ENCODE data around the gene BCL2L1.
A peak's percentile ranks its signal among the peaks of the same experiment; 100 is the strongest.

The BCL2L1 gene

DNA sequence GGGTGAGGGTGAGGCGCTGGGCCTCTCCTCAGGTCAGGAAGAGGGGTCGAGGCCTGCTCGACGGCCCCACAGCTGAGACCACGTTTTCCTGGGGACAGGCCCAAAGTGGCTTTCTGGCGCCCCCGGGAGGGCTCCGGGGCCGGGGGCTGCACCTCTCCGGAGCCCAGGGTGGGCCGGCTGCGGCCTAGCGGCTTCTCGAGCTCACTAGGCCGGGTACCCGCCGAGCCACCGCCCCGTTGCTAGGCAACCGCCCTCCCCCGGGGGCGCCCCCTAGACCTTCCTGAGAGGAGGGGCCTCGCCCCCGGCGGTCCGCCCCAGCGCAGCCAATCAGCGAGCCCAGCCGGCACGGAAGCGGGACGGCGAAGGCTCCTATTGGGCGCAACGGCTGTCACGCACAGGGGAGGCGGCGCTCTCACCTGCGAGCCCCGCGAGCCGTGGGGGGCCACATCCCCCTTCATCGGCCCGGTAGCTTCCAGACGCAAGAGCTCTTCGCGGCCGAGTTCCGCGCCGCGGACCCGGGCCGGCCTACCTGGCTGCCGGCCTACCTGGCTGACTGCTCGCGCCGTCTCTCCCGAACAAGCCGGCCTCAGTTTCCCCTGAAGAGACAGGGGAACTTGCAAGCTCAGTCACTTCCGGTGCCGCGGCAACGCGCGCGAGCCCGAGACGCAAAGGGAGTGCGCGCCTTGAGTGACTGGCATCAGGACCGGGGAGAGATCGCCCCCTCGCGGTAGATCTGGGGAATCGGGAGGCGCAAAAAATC lies 831 bp upstream of the BCL2L1 start:
- DNase-seq (ENCODE audit: low spot score): peak; percentile 99

- no peak for DNase-seq (ENCODE audit: low spot score)
Measured at GRCh38 chr20:31723069-31723318, 326 bp upstream of the BCL2L1 start.

DNA sequence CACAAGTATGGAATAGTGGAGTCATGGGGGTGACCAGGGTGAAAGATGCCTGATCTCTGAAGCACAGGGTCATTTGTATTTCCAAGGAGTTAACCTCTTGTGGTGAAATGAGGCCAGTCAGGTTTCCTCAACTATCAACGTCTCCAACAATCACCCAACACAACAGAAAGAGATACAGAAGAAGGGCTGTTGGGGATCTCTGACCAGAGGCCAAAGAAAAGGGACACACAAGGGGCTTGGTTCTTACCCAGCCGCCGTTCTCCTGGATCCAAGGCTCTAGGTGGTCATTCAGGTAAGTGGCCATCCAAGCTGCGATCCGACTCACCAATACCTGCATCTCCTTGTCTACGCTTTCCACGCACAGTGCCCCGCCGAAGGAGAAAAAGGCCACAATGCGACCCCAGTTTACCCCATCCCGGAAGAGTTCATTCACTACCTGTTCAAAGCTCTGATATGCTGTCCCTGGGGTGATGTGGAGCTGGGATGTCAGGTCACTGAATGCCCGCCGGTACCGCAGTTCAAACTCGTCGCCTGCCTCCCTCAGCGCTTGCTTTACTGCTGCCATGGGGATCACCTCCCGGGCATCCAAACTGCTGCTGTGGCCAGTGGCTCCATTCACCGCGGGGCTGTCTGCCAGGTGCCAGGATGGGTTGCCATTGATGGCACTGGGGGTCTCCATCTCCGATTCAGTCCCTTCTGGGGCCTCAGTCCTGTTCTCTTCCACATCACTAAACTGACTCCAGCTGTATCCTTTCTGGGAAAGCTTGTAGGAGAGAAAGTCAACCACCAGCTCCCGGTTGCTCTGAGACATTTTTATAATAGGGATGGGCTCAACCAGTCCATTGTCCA lies 1.0 kb downstream of the BCL2L1 start:
- no peak for DNase-seq (ENCODE audit: low spot score)

- DNase-seq (ENCODE audit: low spot score): no peak
Measured at GRCh38 chr20:31720486-31721407, 1.9 kb downstream of the BCL2L1 start.

GRCh38 chr20:31719644-31720485 lies 2.8 kb downstream of the BCL2L1 start:
- DNase-seq (ENCODE audit: low spot score): no peak

- DNase-seq (ENCODE audit: low spot score): no peak
Measured at GRCh38 chr20:31718952-31719643, 3.6 kb downstream of the BCL2L1 start.

GRCh38 chr20:31717478-31718201 lies 5.0 kb downstream of the BCL2L1 start:
- DNase-seq (ENCODE audit: low spot score): no peak

DNA sequence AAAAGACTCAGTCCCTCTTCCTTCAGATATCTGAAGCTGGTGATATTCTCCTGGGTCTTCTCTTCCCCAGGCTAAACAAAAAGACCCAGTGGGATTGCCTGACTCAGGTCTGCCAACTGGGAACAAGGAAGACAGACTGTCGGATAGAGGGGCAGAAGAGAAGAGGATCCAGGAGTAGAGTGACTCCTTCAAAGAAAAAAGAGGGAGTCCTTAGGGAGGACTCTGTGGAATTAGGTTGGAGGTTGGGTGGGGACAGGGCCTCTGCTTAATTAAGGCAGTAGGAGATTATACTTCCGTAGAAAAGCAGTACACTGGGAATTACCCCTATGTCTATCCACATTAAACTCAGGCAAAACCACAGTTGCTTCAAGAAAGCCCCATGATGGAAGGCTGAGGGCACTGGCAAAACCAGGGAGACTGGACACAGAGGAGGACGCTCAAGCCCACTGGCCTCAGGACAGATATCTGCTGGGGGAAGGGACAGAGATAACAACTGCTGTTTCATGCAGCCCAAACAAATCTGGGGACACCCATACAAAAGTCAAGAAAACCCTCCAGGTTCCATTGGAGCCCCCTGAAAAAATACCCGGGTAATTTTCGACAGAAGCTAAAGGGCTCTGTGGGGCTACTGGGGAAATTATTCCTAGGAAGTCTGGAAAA lies 5.7 kb downstream of the BCL2L1 start:
- no peak for DNase-seq (ENCODE audit: low spot score)

- DNase-seq (ENCODE audit: low spot score): no peak
Measured at GRCh38 chr20:31716351-31716750, 6.3 kb downstream of the BCL2L1 start.

GRCh38 chr20:31715766-31716165 lies 6.9 kb downstream of the BCL2L1 start:
- DNase-seq (ENCODE audit: low spot score): no peak

DNA sequence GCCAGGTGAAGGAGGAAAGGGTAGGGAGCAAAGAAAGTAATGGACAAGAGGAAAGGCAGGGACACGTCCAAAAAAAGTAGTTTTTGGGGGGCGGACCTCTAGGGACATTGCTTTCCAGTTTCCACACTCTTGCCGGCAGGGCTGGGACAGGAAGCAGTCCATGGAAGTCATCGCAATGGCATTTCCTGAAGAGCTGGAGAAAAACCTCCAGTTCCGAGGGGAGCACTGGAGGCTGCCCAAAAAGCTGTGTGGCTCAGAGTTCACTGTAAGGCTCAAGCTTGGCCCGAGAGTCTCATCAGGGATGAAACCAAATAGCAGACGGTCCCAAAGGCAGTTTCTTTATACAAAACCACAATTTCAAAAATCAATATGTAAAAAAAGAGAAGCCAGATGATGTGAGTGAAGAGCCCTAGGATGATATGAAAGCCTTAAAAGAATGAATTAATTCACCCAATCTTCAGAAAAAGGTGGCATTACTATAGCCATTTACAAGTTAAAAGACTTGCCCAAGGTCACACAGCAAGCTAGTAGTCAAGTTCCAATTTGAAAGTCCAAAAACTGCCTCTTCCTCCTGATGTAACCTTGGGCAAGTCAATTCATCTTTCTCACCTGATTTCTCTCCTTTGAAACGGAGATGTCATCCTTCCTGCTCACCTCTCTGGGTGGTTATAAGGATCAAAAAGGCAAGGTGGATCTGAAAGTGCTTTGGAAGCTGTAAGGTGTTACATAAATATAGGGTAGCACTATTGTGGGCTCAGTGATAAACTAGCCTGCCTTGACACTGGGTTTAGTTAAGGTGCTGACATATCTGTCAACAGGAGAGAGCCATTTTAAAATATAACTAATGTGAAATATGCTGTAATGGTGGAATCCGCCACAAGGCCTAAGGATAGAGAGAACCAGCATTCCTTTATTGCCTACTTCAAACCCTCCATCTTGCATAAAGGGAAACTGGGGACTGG lies 9.1 kb downstream of the BCL2L1 start:
- DNase-seq (ENCODE audit: low spot score): no peak

GRCh38 chr20:31712564-31713311 lies 9.9 kb downstream of the BCL2L1 start:
- peak; percentile 92 for DNase-seq (ENCODE audit: low spot score)

- no peak for DNase-seq (ENCODE audit: low spot score)
Measured at GRCh38 chr20:31712112-31712553, 10.5 kb downstream of the BCL2L1 start.

DNA sequence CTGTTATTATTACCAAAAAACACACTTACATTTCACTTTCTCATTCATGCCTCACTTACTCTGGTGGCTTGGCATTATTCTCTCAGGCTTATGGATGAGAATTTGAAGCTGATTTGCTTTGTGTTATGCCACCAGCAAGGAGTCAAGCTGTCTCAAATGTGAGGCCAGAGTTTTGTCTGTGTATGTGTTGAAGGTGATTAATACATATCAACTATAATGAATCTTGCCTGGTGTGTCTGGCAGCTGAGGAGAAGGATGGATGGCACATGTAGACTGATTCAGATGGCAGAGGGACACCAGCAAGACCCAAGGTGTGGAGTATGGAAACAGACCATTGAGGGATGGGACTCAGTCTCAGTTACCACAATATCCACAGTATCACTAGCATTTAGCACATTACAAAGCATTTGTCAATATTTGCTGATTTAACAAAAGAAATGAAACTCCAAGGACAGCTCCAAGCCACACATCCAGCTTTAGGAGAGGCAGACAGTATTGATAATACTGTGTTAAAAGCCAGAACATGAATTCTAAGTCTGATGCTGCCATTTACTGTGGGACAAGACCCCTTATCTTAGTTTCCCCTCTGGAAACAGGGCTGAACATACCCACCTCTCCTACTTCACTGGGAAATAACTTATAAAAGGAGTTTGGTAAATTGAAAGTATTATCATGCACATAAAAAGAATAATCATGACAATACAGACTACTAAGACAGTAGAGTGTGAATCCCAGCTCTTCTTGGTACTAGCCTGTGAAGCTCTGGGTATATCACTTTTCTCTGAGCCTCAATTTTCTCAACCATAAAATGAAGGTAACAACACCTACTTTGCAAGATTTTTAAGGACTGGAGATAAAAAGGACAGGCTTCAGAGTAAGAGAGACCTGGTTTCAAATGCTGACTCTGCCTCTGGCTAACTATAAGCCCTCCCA lies 11.2 kb downstream of the BCL2L1 start:
- DNase-seq (ENCODE audit: low spot score): no peak

- no peak for DNase-seq (ENCODE audit: low spot score)
Measured at GRCh38 chr20:31710423-31711108, 12.1 kb downstream of the BCL2L1 start.

DNA sequence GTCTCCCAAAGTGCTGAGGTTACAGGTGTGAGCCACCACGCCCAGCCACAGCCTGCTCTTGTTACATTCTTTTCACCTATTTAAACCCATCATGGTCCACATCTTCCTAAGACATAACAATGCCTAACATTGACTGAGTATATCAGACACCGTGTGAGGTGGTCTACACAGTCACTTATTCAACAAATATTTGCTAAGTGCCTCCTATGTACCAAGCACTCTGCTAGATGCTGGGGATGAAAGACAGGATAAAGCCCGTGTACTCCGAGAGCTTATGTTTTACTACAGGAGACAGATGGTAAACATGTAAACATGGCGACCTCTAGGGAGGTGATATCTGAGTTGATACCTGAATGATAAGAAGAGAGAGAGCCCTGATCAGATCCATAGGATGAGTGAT lies 12.7 kb downstream of the BCL2L1 start:
- DNase-seq (ENCODE audit: low spot score): no peak

Data from putamen (tissue), 1 donor.